HepG2 (cell line): ENCODE results near the gene C1orf35. TPM values are rescaled to one million over a fixed set of nuclear protein-coding genes. Genes with fewer than 3 reads are reported as not detected.
A peak's percentile ranks its signal among the peaks of the same experiment; 100 is the strongest.

Experiments
- ASH2L ChIP-seq: fragments of 300-600, 200-600 bp; sonication (generic); IDR thresholded peaks from 2 replicates; pipeline ENCODE4 v1.7.0; 2017; ENCODE audit warnings: low read depth, mild to moderate bottlenecking, moderate library complexity, mixed read lengths, low read length; ENCODE audit not compliant: insufficient read length
- ATF7-NPFF ChIP-seq: sonication (generic); formaldehyde crosslinking; IDR thresholded peaks from 2 replicates; pipeline ENCODE4 v1.8.1; 2023; ENCODE audit warnings: mild to moderate bottlenecking, low read depth, missing genetic modification reagents, moderate library complexity
- HNRNPH1 ChIP-seq: fragments of 200-400 bp; formaldehyde crosslinking; optimal IDR thresholded peaks from 2 replicates; pipeline ENCODE3; 2017; ENCODE audit warnings: mild to moderate bottlenecking, low read depth, low read length
- ISX ChIP-seq: sonication (generic); formaldehyde crosslinking; conservative IDR thresholded peaks from 2 replicates; pipeline ENCODE4 v1.5.0; 2020; ENCODE audit warnings: missing genetic modification reagents
- RNF2 ChIP-seq: fragments of 450-650 bp; conservative IDR thresholded peaks from 2 replicates; pipeline ENCODE4 v1.6.1; 2016; ENCODE audit warnings: low read depth
- TAF15 ChIP-seq: fragments of 200-400 bp; formaldehyde crosslinking; IDR thresholded peaks from one replicate; pipeline ENCODE4 v1.6.1; 2018; ENCODE audit warnings: mild to moderate bottlenecking, low read depth, low read length; ENCODE audit not compliant: poor library complexity, severe bottlenecking
- TARDBP ChIP-seq: sonication (generic); formaldehyde crosslinking; IDR thresholded peaks from 2 replicates; pipeline ENCODE4 v1.8.0; 2022; ENCODE audit warnings: mild to moderate bottlenecking, missing genetic modification reagents
- TBX2 ChIP-seq: sonication (generic); formaldehyde crosslinking; IDR thresholded peaks from 2 replicates; pipeline ENCODE4 v1.5.0; 2020; ENCODE audit warnings: missing genetic modification reagents, mild to moderate bottlenecking, borderline replicate concordance
- ZBTB3 ChIP-seq: sonication (generic); formaldehyde crosslinking; IDR thresholded peaks from 2 replicates; pipeline ENCODE4 v1.4.0; 2020; ENCODE audit warnings: low read depth, mild to moderate bottlenecking, moderate library complexity, missing genetic modification reagents, borderline replicate concordance
- ZMAT3 ChIP-seq: sonication (generic); formaldehyde crosslinking; conservative IDR thresholded peaks from 2 replicates; pipeline ENCODE4 v1.7.0; 2021; ENCODE audit warnings: missing genetic modification reagents
- ZNF232 ChIP-seq: sonication (generic); formaldehyde crosslinking; IDR thresholded peaks from 2 replicates; pipeline ENCODE4 v1.4.0; 2020; ENCODE audit warnings: missing genetic modification reagents, borderline replicate concordance
- ZNF441 ChIP-seq: sonication (generic); formaldehyde crosslinking; IDR thresholded peaks from 2 replicates; pipeline ENCODE4 v1.7.0; 2021; ENCODE audit warnings: missing genetic modification reagents, borderline replicate concordance
- ZNF530 ChIP-seq: sonication (generic); formaldehyde crosslinking; IDR thresholded peaks from 2 replicates; pipeline ENCODE4 v1.5.0; 2020; ENCODE audit warnings: low read depth, mild to moderate bottlenecking, missing genetic modification reagents
- ZNF781 ChIP-seq: sonication (generic); formaldehyde crosslinking; IDR thresholded peaks from 2 replicates; pipeline ENCODE4 v1.5.1; 2020; ENCODE audit warnings: borderline replicate concordance, mild to moderate bottlenecking, missing genetic modification reagents; ENCODE audit errors: not compliant biosample characterization
- ZNF790 ChIP-seq: sonication (generic); formaldehyde crosslinking; IDR thresholded peaks from 2 replicates; pipeline ENCODE4 v1.8.0; 2022; ENCODE audit warnings: missing genetic modification reagents, mild to moderate bottlenecking, borderline replicate concordance
- ZNF878 ChIP-seq: sonication (generic); formaldehyde crosslinking; IDR thresholded peaks from 2 replicates; pipeline ENCODE4 v1.8.1; 2023; ENCODE audit warnings: mild to moderate bottlenecking, missing genetic modification reagents, moderate library complexity
- polyA plus RNA-seq, 8 experiments: library from polyadenylated mRNA; depleted of rRNA in 3 of 8; stranded (reverse) in 7 of 8; unstranded in 1 of 8; fragments of >200 nt; fragmentation: Illumina TruSeq in 4 of 8; extraction: Trizol in 4 of 8; gene quantifications; 2 replicates each; pipeline versions ENCODE4 v1.2.1 to v1.2.3, GENCODE V29; 2011 to 2016; ENCODE audit warnings: low read depth in 4 of 8, missing spikeins in 1 of 8, mixed read lengths in 1 of 8; ENCODE audit not compliant: insufficient read depth in 1 of 8
- total RNA-seq, 5 experiments: library from RNA; depleted of rRNA; stranded (reverse); fragments of >200 nt; fragmentation: Illumina TruSeq; extraction: Trizol; gene quantifications; 2 replicates each; pipeline ENCODE4 v1.2.3, GENCODE V29; 2016; ENCODE audit warnings: low read depth in 1 of 5
- TF ChIP-seq, protein P1 (sequence below): sonication (generic); formaldehyde crosslinking; IDR thresholded peaks from 2 replicates; pipeline ENCODE4 v1.5.0; 2020; ENCODE audit warnings: missing genetic modification reagents
- TF ChIP-seq, protein P2 (sequence below): sonication (generic); formaldehyde crosslinking; IDR thresholded peaks from 2 replicates; pipeline ENCODE4 v1.4.0; 2020; ENCODE audit warnings: missing genetic modification reagents
- TF ChIP-seq, protein P3 (sequence below): conservative IDR thresholded peaks from 2 replicates; pipeline ENCODE4 v1.6.1; 2018; ENCODE audit warnings: missing genetic modification reagents
- TF ChIP-seq, protein P4 (sequence below): sonication (generic); formaldehyde crosslinking; IDR thresholded peaks from 2 replicates; pipeline ENCODE4 v1.5.0; 2020; ENCODE audit warnings: mild to moderate bottlenecking, missing genetic modification reagents, borderline replicate concordance

C1orf35 gene
- total and polyA plus RNA-seq, 2 of the 13 experiments (the other 11 are each of a cell fraction or from before 2014, with no cell fraction given): 8.1 to 19.3 TPM

DNA sequence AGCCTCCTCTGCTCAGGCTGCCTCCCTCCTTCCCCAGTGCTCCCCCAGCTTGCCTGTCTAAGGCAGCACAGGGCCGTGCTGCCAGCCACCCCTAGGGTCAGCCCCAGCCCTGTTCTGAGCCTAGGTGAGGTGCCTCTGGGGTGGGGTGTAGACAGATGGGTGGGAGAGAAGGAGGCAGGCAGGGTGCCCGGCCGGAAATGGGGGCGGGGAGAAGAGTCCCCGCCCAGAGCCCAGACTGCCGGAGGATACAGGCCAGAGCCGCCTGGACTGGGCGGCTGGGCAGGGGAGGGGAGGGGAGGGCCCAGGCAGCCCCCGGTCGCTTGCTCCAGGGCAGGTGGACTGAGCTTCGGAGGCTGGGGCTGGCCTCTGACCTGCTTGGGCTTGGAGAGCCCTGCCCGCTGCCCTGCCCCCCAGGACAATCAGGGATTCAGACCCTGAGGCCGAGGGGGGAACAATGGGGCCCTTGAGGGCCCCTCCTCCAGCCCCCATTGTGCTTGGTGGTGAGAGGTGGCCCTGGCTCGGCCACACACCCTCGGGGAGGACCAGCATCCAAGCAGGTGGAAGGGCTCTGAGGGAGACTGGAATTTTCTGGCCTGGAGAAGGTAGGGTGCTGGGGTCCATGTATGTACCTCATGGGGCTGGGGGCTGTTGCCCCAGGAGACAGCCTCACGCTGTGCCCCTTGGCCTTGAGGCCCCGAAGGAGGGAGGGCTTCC is 46.4 kb upstream of the C1orf35 start, which contains the start of gene GJC2 (continued):
- TF ChIP-seq, protein P1, sequence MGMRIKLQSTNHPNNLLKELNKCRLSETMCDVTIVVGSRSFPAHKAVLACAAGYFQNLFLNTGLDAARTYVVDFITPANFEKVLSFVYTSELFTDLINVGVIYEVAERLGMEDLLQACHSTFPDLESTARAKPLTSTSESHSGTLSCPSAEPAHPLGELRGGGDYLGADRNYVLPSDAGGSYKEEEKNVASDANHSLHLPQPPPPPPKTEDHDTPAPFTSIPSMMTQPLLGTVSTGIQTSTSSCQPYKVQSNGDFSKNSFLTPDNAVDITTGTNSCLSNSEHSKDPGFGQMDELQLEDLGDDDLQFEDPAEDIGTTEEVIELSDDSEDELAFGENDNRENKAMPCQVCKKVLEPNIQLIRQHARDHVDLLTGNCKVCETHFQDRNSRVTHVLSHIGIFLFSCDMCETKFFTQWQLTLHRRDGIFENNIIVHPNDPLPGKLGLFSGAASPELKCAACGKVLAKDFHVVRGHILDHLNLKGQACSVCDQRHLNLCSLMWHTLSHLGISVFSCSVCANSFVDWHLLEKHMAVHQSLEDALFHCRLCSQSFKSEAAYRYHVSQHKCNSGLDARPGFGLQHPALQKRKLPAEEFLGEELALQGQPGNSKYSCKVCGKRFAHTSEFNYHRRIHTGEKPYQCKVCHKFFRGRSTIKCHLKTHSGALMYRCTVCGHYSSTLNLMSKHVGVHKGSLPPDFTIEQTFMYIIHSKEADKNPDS (CRISPR knock-in tag): no peak
- TF ChIP-seq, protein P2, sequence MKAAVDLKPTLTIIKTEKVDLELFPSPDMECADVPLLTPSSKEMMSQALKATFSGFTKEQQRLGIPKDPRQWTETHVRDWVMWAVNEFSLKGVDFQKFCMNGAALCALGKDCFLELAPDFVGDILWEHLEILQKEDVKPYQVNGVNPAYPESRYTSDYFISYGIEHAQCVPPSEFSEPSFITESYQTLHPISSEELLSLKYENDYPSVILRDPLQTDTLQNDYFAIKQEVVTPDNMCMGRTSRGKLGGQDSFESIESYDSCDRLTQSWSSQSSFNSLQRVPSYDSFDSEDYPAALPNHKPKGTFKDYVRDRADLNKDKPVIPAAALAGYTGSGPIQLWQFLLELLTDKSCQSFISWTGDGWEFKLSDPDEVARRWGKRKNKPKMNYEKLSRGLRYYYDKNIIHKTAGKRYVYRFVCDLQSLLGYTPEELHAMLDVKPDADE (CRISPR knock-in tag): no peak
- TF ChIP-seq ZNF878 (CRISPR knock-in tag) (0 out of 2 replicates have a peak, but pooled peaks have one; percentile 59), TARDBP (CRISPR knock-in tag) (no peak), HNRNPH1 (peak; percentile 24), ISX (CRISPR knock-in tag) (no peak), RNF2 (no peak), ZNF790 (CRISPR knock-in tag) (no peak), ZNF781 (CRISPR knock-in tag) (no peak), ZBTB3 (no peak), ZNF530 (CRISPR knock-in tag) (no peak), ZNF232 (0 out of 2 replicates have a peak, but pooled peaks have one; percentile 33), TBX2 (CRISPR knock-in tag) (no peak), ASH2L (no peak), ZNF441 (no peak), ZMAT3 (CRISPR knock-in tag) (0 out of 2 replicates have a peak, but pooled peaks have one; percentile 16), ATF7-NPFF (CRISPR knock-in tag) (no peak), TAF15 (no peak)
- TF ChIP-seq, protein P3, sequence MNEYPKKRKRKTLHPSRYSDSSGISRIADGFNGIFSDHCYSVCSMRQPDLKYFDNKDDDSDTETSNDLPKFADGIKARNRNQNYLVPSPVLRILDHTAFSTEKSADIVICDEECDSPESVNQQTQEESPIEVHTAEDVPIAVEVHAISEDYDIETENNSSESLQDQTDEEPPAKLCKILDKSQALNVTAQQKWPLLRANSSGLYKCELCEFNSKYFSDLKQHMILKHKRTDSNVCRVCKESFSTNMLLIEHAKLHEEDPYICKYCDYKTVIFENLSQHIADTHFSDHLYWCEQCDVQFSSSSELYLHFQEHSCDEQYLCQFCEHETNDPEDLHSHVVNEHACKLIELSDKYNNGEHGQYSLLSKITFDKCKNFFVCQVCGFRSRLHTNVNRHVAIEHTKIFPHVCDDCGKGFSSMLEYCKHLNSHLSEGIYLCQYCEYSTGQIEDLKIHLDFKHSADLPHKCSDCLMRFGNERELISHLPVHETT (CRISPR knock-in tag): no peak
- TF ChIP-seq, protein P4, sequence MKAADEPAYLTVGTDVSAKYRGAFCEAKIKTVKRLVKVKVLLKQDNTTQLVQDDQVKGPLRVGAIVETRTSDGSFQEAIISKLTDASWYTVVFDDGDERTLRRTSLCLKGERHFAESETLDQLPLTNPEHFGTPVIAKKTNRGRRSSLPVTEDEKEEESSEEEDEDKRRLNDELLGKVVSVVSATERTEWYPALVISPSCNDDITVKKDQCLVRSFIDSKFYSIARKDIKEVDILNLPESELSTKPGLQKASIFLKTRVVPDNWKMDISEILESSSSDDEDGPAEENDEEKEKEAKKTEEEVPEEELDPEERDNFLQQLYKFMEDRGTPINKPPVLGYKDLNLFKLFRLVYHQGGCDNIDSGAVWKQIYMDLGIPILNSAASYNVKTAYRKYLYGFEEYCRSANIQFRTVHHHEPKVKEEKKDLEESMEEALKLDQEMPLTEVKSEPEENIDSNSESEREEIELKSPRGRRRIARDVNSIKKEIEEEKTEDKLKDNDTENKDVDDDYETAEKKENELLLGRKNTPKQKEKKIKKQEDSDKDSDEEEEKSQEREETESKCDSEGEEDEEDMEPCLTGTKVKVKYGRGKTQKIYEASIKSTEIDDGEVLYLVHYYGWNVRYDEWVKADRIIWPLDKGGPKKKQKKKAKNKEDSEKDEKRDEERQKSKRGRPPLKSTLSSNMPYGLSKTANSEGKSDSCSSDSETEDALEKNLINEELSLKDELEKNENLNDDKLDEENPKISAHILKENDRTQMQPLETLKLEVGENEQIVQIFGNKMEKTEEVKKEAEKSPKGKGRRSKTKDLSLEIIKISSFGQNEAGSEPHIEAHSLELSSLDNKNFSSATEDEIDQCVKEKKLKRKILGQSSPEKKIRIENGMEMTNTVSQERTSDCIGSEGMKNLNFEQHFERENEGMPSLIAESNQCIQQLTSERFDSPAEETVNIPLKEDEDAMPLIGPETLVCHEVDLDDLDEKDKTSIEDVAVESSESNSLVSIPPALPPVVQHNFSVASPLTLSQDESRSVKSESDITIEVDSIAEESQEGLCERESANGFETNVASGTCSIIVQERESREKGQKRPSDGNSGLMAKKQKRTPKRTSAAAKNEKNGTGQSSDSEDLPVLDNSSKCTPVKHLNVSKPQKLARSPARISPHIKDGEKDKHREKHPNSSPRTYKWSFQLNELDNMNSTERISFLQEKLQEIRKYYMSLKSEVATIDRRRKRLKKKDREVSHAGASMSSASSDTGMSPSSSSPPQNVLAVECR (CRISPR knock-in tag): no peak
